GM12874 (cell line): Measurements from ENCODE around the gene NDC1.

Experiments used
- TF ChIP-seq, protein P1 (sequence below): IDR thresholded peaks from 2 replicates; pipeline ENCODE4 v1.5.1; 2011; ENCODE audit warnings: low read depth, mild to moderate bottlenecking, control low read depth, low read length, moderate library complexity; ENCODE audit not compliant: insufficient read depth

Gene NDC1

DNA sequence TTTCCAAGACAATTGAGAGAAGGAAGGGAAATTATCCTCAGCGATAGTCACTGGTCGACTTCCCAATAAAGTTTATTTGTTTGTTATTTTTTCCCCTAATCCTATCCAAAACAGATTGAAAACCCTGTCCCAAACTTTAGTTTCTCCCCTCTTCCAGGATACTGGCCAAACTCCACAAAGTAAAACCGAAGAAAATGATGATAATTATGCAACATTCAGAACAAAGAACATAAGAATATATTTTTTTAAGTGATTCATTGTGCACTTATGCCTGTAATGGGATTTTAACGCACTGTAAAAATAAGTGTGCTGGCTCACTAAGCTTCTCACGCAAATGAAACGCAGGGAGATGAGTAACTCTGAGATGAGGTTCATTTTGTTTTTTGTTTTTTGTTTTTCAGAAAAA is 105.2 kb downstream of the NDC1 start:
- TF ChIP-seq, protein P1, sequence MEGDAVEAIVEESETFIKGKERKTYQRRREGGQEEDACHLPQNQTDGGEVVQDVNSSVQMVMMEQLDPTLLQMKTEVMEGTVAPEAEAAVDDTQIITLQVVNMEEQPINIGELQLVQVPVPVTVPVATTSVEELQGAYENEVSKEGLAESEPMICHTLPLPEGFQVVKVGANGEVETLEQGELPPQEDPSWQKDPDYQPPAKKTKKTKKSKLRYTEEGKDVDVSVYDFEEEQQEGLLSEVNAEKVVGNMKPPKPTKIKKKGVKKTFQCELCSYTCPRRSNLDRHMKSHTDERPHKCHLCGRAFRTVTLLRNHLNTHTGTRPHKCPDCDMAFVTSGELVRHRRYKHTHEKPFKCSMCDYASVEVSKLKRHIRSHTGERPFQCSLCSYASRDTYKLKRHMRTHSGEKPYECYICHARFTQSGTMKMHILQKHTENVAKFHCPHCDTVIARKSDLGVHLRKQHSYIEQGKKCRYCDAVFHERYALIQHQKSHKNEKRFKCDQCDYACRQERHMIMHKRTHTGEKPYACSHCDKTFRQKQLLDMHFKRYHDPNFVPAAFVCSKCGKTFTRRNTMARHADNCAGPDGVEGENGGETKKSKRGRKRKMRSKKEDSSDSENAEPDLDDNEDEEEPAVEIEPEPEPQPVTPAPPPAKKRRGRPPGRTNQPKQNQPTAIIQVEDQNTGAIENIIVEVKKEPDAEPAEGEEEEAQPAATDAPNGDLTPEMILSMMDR: no peak

DNA sequence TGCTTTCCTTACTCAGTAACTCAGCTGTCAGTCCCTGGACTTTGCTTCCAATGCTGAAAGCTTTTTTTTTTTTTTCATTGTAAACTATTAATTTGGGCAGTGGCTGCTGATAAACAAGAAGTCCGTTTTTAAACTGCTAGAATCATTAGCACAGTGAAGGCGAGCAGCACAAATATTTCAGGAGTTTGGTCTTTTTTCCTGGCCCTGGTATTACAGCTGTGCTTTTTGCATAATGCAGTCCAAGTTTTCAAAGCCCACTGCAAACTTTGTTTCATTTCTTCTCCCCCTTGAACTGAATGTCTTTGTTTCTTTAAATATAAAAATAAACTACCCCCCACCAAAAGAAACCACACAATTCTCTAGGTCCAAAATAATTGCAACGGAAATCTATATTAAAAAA is 105.7 kb downstream of the NDC1 start:
- TF ChIP-seq, protein P1: no peak

DNA sequence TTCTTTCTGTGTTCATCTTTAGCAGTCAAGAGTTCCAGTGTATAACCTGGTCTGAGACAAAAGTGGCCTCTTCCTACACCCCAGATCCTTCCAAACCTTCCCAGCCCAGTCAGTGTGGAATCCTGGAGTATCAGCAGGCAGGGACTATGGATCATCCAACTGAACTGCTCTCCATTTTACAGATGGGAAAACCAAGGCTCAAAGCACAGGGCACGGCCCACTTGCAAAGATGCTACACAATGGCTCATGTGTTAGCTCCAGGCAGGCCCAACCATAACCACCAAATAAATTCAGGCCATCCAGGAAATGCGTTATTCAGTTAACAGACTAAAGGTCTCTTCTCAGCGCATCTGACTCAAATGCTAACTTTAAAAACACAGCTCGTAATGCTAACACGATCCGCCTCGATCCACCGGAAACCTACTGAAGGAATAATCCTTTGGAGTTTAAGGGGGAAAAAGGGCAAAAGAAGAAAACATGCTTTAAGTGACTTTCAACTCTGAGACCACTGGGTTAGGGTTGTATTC is 106.3 kb downstream of the NDC1 start:
- TF ChIP-seq, protein P1: no peak

DNA sequence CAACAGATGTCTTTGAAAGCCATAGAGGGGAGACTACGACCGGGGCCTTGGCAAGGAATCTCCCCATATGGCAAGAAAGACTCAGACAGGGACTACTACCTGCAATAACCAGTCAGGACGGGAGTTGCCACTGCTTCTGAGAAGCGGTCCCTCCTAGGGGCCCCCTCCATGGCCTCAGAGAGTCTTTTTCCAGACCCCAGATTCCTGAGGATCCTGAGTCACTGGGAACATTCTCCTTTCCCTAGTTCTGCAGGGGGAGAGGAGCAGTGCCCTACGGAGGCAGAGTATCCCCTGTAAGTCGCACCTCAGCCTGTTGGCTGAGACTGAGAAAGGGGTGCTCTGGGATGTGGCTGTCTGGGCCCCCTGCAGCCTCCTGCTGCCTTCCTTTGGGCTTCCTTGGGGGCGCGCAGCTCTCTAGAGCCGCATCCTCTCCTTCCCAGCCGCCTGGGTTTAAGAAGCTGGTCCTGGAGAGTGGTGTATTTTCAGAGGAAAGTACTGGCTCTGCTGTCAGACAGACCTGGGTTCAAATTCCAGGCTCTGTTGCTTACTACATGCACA is 107.0 kb downstream of the NDC1 start:
- TF ChIP-seq, protein P1: no peak

DNA sequence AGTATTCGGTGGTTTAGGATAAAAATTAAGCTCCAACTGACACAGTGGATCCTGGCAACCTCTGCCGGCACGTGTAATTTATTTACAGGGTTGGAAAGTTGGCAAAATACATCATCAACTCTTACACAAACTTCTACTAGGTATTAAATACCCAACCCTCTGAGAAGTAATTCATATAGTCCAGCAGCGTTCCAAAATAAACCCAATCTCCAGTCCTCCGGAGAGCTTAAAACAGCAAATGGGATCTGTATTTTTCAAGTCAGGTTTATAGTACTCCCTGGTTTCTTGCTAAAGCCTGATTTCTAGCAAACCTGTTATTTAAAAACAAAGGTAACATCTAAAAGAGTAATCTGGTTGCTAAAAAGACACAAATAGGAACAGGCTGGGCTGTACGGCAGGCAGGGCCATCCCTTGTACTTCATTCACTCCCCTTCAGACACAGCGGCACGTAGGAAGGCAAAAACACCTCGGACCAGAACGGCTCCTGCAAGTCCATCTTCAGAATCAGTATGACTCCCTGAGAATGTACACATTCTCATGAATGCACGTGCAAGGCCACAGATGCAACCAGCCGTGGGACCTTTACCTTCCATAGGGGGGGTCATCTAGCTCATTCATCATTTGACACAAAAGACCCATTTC is 107.8 kb downstream of the NDC1 start:
- TF ChIP-seq, protein P1: no peak

DNA sequence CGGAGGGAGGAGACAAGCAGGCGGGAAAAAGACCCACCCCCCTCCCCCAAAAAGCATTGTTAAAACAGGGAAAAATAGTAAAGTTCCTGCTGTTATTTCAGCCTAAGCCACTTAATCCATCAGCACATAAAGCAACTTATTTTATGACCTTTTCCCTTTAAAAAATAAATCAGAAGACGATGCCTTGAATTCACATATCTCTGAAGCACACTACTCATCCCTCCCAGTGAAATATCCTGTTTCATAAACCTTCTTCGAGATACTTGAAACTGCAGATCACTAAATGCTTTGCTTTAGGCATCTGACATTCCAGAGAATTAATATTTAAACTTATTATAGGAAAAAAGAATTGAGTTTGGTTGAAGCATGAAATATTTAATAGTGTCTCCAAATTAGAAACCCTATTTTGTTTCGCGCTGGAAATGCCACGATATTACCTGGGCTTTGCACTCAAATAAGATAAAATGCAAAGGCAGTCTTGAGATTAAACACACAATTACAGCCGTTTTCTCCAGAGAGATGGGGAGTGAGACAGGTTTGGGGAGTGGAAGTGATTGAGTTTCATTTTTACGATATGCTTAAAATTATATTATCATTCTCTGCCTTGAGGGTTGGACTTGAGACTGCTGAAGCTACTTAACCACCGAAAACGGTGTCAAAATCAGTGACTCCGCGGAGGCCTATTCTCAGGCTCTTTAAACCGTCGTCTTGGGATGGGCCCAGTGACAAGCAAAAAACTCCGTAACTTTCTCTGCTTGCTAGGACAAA is 108.5 kb downstream of the NDC1 start:
- TF ChIP-seq, protein P1: no peak

DNA sequence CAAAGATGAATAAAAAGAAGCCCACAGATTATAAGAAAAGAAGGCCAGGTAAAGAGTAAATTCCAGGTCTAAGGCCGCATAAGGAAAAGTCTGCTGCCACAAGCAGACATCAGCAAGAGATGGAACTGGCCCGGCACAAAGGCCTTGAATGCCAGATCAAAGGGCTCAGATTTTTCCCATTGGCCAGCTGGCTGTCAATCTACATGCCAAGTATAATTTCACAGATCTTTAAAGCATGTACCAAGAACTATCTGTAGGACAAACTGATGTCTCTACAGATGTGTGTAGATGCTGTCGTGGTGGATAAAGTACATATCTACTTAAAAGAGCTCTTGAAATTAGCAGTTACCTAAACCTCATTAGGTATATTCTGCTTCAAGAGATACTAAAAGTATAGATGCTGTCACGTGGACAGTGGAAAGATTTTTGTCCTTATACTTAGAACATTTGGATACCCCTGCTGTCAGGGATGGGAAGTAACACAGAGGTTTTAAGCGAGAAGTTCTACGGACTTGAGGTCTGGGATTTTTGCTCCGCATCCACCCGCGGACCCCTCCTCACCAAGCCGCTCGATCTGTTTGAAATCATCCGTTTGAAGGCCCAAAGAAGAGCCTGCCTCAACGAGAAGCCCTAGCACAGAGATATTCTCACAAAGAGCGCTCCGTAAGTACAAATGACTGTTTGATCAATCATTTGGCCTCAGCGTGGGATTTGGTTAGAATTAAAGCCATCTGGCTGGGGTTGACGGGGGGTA is 109.2 kb downstream of the NDC1 start:
- TF ChIP-seq, protein P1: no peak
